RCC 7860 (cell line): ENCODE data around the gene DNER.
"Not testable (repeated sequence)": the region's sequence is repeated elsewhere in the genome, so short reads cannot be mapped to it uniquely, and the experiment has no call there.

ENCODE experiments used
- DNase-seq: peaks from one replicate; pipeline ENCODE4 v3.0.0-alpha.2; 2015; ENCODE audit warnings: low spot score
- FAIRE-seq: peaks from 2 replicates; lab custom pipeline; 2012; peaks lifted over from hg19 to GRCh38; lab: Jason Lieb, UNC

DNER gene

DNA sequence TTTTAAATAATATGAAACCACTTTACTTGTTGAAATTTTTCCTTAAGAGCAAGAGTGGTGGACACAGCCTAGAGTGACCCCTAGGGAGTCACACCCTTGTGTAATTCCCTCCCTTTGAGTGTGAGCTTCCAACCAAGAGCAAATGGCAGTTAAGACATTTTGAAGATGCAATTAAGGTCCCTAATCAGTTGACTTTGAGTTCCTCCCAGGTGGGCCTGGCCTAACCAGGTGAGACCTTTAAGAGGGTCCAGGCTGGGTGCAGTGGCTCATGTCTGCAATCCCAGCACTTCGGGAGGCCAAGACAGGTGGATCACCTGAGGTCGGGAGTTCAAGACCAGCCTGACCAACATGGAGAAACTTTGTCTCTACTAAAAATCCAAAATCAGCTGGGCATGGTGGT, 299.7 kb downstream of the DNER start:
- FAIRE-seq (no peak), DNase-seq (no peak)

DNA sequence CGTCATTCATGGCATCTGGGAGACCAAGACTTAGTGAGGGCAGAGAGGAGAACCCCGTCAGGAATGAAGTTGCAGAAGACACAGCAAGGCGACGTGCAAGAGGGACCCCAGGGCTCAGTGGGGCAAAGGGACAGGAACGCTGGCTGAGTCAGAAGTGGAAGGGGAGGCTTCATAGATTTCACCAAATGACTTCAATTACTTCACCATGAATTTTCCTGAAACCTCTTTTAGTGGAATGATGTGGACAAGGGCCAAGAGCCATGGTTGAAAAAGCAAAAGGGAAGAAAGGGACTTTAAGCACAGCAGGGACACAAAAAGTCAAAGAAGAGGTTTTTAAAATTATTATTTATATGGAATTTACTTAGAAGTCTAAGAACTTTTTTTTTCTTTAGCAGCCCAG, 301.7 kb downstream of the DNER start:
- FAIRE-seq (no peak), DNase-seq (no peak)

DNA sequence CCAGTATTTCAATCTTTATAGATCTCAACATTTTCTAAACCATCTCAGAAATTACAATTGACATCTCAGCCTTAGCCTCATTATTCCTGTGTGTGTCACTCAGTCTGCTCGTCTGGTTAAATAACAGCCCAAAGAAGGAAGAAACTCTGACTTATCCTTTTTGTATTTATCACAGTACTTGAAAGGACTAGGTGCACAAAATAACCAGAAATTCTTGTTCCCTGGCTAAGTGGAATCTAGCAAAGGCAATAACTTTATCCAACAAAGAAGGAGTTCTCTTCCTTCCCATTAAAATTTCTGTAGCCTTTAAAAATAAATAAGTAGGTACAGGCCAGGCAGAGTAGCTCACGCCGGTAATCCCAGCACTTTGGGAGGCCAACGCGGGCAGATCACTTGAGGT, 303.4 kb downstream of the DNER start:
- FAIRE-seq (no peak), DNase-seq (no peak)

DNA sequence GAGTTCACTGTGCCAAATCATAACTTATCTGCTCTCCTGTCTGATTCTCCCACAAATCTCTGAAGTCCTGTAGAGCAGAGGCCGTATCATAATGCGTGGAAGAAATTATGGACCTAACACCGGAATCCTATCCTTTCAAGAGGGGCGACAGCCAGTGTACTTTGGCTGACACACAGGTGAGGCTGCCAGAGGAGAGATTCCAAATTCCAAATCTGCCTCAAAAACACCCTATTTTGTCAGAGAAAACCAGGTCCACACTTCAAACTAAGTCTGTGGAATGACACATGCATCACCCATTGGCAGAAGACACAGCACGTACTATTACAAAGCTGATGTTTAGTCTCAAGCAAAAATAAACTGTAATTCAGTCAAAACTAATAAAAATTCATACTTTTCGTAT, 304.1 kb downstream of the DNER start:
- FAIRE-seq (no peak), DNase-seq (no peak)

DNA sequence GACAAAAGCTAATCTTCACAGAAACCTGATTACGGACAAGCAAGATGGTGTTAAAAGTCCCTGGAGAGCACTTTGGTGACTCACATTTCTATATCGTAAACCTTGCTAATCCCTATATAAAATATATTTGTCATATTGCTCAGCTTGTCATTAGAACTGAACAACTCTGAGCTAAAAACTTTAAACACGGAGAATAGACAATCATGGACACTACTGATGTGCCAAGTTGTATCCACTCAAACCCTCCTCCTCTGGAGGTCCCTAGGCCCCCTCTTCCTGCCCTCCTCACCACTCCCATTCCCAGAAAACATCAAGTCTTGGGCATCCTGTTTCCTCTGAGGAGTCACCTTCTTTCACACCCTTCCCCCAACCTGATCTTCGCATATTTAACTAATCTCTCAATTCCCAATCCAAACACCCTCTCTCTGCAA, 304.6 kb downstream of the DNER start:
- no peak for DNase-seq
- no peak for FAIRE-seq

DNA sequence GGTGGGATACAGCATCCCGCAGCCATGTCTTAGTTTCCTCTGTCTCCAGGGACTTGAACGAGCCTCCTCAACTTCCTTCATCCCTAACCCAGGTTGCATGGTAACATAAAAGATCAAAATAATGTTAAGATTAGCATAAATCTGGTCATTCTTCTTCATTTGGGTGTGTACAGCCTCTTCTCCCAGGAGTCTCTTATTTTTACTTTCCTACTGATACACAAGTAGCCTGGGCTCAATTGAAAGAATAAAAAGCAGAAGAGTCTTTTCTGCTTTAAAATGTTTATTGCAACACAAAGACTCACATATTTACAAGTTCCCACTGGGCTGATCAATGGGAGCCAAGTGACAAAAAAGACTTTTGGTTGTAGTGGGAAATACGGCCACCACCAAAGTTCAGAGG, 305.4 kb downstream of the DNER start:
- no peak for DNase-seq
- no peak for FAIRE-seq

DNA sequence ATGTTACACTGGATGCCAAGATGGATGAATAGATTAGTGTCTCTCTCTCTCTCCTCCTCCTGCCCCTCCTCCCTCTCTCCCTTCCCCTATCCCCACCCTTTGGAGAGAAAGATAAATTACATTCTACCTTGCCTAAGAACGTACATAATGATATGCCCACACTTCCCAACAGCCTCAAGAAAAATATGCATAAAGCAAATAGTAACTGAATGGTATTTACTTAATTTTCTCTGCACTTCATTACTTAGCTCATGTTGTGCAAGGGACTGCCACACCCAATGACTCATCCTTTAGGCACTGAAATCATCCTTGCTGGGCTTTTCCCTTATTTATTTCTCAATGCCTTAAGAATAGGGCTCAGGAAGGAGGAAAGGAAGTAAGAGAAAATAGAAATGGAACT, 306.0 kb downstream of the DNER start:
- DNase-seq: peak; percentile 80
- peak; percentile 88 for FAIRE-seq

DNA sequence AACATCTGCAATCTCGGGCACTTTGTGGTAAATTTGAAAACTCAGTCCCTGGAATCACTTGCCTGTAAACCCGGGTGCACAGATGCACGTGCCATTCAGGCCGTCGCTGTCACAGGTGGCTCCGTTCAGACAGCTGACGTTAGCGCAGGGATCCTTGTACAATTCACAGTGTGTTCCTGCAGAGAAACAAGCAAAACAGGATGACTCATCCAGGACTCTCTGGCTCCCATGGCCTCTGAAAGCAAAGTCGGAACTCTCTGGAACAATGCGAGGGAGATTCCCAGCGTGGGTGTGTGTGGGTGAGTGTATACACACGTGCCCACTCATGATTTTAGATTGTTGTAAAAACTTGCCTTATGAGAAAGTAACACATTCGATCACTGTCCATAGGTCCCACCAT, 307.2 kb downstream of the DNER start:
- no peak for FAIRE-seq
- peak; percentile 52 for DNase-seq

DNA sequence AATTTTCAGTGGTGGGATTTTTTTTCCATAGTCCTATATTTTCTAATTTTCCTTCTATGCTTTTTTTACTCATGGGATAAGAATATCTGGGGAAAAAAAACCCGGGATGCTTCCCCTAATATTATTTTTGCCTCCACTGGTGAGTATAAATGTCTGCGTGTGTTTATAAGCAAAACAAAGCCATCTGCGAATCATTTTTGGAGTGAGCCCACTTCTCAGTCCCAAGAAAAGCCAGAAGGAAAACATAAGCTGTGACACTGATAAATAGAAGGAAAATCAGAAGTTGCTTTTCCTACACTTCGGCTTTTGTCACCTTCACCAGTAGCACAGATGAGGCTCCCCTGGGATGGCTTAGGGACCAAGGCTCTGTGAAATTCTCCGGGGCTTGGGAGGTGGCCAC, 308.6 kb downstream of the DNER start:
- DNase-seq (no peak), FAIRE-seq (no peak)

DNA sequence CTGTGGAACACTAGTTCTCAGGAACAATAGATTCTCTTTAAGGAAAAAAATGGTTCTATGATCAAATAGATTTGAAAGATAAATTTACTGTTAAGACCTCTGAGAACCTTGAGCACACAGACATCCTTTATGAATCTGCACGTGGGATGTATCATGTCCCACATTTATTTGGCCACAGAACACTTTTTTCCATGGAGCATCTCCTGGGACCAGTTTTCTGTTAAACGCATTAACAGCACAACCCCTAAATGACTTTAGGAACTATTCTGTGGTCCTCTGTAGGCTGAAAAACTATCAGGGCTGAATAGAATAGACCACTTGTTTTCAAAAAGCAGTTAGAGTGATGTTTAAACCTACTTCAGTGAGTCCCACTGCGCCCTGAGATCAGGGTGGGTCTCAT, 311.1 kb downstream of the DNER start:
- no peak for DNase-seq
- no peak for FAIRE-seq

DNA sequence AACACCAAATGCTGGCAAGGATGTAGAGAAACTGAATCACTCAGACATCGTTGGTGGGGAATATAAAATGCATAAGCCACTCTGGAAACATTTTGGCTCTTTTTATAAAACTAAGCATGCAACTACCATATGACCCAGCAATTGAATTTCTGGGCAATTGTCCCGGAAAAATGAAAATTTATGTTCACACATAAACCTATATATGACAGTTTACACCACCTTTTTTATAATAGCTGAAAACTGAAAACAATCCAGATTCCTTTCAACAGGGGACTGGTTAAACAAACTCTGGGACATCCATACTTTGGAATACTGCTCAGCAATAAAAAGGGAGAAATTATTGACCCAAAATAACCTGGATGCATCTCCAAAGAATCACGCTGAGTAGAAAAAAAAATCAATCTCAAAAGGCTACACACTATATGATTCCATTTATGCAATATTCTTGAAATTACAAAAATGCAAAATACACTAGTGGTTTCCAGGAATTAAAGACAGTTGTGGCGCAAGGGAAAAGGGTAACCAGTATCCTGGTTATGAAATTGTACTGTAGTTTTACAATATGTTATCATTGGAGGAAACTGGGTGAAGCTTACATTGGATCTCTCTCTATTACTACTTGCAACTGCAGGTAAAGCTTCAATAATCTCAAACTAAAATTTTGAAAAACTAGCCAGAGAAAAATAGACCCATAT, 313.0 kb downstream of the DNER start:
- no peak for FAIRE-seq
- DNase-seq: no peak

DNA sequence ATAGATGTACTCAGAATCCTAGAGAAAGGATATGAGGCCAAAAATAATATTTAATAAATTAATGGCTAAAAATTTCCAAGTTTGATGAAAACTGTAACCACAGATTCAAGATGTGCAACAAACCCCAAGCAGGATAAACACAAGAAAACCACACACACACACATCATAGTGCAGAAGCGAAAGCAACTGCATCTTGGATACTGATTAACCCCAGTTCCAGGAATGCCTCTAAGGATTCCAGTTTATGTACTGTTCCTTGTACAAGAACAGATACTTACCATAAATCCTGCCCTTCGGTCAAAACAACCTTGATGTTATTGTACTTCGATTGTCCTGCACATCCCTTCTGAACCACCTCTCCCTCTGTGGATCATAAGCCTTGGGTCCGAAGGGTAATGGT, 320.4 kb downstream of the DNER start:
- DNase-seq: no peak
- no peak for FAIRE-seq

DNA sequence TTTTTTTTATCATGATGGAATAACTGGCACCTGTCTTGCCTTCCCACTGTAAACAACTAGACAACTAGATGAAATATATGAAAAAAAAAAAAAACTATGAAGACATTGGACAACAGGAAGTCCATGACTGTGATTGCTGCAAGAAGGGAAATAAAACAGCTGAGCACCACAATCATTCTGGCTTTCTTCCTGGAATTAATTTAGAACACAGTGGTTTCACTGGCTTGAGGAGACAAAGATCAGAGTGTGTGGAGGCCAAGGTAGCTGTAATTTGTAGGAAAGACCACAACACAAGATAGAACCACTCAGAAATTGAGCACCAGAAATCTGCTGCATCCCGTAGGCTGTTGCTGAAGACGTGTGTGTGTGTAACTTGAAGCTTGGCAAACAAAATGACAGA, 322.2 kb downstream of the DNER start:
- FAIRE-seq: no peak
- no peak for DNase-seq

DNA sequence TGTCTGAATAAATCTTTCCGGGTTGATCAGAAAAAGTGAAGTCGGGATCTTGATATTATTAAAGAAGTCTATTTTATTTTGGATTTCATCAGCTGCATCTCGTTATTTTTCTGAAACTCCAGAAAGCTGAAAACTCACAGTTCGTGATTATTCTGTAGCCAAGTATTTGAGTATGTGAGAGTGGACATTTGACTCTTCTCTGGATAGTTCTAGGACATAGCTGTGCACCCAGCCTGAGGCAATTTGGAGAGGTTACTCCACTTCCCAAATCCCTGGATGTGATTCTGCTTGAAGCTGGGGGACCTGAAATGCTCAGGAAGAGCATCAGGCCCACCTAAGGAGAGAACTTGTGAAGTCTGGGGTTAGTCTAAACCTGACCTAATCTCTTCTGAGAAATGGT, 325.6 kb downstream of the DNER start:
- FAIRE-seq (no peak), DNase-seq (no peak)

DNA sequence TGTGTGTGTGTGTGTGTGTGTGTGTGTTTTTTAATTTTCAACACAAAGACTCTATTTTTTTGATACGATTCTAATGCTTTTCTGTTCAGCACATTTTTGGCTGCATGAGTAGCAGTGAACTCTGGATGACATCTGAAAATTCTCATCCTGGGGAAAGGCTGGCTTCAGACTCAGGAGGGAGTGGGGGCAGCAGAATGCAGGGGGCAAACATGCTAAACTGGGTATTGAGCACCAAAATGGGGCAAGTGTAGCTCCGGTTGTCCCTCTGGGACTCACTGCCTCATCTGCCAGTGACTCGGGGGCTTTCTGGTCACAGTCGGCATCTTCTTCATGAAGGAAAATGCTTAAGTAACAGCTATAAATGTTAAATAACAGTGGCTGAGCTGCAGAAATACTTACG, 326.5 kb downstream of the DNER start:
- DNase-seq (no peak), FAIRE-seq (no peak)

DNA sequence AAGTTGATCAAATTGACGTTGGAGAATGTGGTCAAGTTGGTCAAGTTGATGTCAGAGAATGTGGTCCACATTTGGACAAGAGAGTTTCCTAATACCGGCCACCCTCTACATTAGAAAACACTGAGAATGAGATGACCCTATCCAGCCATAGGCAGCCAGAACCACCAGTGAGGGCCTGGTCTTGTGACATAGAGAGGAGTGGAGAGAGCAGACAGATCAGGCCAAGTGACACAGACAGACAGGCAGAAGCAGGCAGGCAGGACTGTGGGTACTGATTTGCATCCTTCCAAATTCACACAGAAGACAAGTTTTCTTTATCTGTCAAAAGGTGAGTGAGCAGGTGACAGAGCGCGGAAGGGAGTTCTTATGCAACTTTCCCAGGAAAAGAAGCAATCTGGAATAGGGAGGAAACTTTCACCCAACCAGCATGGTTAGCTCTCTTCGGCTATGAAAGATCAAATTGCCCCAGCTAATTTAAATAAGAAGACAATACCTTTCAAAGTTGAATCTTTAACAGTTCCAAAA, 334.2 kb downstream of the DNER start:
- FAIRE-seq: no peak

DNA sequence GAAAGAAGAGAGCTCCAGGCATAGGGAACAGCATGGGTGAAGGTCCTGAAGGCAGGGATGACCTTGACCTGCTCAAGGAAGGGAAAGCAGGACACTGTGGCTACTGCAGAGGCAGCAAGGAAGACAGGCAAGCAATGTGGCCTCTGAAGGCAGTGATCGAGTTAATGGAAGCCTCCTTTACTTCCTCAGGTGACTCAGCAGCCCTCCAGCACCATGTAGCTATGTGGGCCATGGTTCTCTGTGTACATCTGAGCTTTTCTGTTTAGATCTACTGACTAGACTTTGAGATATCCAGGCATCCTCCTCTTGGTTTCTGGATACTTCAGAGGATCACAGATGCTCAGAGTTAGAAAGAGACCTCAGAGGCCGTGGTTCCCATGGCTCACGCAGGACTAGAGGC, 336.0 kb downstream of the DNER start:
- no peak for FAIRE-seq
- no peak for DNase-seq

More for the DNA sequence above, 334.2 kb downstream of the DNER start:
- DNase-seq: no peak

DNA sequence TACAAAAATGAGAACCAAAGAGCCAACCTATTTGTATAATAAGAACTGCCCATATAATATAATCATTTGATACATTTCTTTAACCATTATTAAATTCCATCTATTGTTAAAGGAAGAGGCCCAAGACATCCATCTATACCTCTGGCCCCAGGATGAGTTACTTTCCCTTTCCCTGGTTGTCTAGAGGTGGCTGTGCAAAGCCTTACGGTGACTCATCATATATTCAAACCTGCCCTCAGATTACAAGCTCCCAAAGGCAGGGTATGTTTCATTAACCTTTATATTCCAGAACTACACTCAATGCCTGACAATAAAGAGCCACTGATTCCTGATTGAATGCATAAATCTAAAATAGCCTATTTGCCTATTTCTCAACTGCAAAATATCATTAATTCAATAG, 337.5 kb downstream of the DNER start:
- FAIRE-seq (peak; percentile 29), DNase-seq (peak; percentile 20)

DNA sequence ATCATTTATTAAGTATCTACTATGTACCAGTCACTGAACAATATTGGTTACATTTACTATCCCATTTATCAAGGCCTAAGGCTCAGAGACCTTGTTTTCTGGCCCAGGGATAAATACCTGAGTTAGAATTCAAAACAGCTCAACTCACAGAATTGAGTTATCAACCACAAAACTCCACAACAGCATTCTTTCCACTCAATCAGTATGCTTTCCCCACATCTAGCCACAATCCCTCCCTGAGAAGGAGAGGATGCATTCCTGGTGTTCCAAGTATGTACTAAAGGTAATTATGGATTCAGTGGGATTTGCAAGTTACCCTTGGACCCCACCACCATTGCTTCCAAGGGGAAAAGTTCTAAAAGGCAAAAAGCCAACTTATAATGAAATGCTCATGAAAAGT, 339.1 kb downstream of the DNER start:
- no peak for FAIRE-seq
- DNase-seq: no peak

DNA sequence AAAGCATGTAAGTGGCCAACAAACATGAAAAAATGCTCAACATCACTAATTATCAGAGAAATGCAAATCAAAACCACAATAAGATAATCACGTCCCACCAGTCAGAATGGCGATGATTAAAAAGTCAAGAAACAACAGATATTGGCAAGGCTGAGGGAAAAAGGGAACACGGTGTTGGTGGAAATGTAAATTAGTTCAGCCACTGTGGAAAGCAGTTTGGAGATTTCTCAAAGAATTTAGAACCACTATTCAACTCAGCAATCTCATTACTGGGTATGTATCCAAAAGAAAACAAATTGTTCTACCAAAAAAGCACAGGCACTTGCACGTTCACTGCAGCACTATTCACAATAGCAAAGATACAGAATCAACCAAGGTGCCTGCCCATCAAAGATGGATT, 341.0 kb downstream of the DNER start:
- FAIRE-seq, DNase-seq: not testable (repeated sequence)

DNA sequence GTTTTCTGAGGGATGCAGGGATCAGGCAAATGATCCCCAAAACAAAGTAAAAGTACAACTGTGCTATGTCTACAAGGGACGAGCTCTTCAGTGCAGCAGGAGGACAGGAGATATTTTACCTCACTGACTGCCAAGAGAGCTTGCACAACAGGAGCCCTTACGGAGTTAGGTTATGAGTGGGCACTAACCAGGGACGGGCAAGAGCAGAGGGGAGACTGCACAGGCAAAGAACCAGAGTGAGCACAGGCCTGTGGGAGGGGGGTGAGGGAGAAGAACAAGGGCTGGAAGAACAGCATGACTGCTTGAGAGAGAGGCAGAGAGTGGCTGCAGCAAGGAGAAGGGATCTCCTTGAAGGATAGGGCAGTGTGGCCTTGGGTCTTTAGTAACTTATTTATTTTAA, 342.1 kb downstream of the DNER start:
- DNase-seq (no peak), FAIRE-seq (no peak)

DNA sequence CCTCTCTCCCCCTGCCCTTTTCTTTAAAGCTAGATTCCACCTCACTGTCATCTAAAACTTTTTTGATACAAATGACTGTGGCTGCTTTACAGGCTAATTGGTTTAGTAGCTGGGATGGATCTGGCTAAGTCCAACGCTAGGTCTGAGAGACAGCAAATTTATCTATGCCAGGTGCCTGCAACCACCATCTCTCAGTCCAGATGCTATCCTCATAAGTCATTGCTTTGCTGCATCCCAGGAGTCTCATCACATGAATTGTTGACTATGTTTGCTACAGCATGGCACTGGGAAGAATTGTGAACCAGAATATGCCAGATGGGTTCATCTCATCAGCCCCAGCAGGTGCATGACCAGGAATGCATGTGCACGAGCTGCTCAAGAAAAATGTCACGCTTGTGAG, 343.3 kb downstream of the DNER start:
- DNase-seq (no peak), FAIRE-seq (no peak)

DNA sequence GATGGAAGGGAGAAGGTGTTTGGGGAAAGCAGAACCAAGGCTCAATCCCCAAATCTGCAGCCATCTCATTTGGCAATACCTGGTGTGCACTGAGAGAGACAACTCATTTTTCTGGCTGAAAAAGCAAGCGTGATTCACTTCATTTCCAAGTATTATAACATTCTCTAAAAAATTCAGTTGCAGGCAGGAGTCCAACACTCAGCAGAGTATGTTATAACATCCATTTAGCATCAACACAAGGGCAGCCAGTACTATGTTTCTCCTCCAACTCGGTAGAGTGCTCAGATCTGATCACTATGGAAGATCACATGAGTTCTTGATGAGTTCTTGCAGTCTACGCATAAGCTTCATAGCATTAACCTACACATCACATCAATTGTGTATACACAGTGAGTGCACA, 343.8 kb downstream of the DNER start:
- FAIRE-seq: no peak
- DNase-seq: no peak
